Suprapubic skin (tissue), 4 donors: ENCODE measurements around the gene SNX2.

Experiments used
- CTCF ChIP-seq, 2 donors: fragments of 200-600 bp in 1 of 2; fragments of 450-650 bp in 1 of 2; sonication (generic) in 1 of 2; IDR thresholded peaks; one replicate each; pipeline ENCODE4 v1.5.1; 2016 to 2019; ENCODE audit warnings: antibody characterized with exemption in 2 of 2, mild to moderate bottlenecking in 1 of 2, moderate library complexity in 1 of 2
- EP300 ChIP-seq: sonication (generic); formaldehyde crosslinking; IDR thresholded peaks from one replicate; pipeline ENCODE4 v1.6.1; 2017; ENCODE audit warnings: antibody characterized with exemption
- POLR2A ChIP-seq, 2 donors: fragments of 450-650 bp; IDR thresholded peaks; one replicate each; pipeline ENCODE4 v1.6.1; 2017; ENCODE audit warnings: antibody characterized with exemption in 2 of 2, mild to moderate bottlenecking in 2 of 2, moderate library complexity in 2 of 2
- POLR2AphosphoS5 ChIP-seq, 3 donors: sonication (generic); formaldehyde crosslinking; IDR thresholded peaks; one replicate each; pipeline ENCODE4 v1.6.1; 2017; ENCODE audit warnings: antibody characterized with exemption in 3 of 3

- no peak for TF ChIP-seq POLR2A (IDR thresholded peaks at IDR 0.05)
- no peak for TF ChIP-seq POLR2AphosphoS5 (IDR thresholded peaks at IDR 0.05)
- no peak for TF ChIP-seq CTCF (IDR thresholded peaks at IDR 0.05)
- TF ChIP-seq EP300, result no peak
Observed at GRCh38 chr5:122755783-122756182, 19.1 kb upstream of the SNX2 start.
